Small intestine (tissue), 7 donors: ENCODE data around the gene KRT2. TPM values are rescaled to one million over a fixed set of nuclear protein-coding genes. Genes with fewer than 3 reads are reported as not detected.

Experiments
- DNase-seq, 2 donors: peaks; one replicate each; pipeline versions ENCODE4 v3.0.0 to v3.0.0-alpha.2; 2013
- FAIRE-seq: peaks from 2 replicates; lab custom pipeline; 2012; peaks lifted over from hg19 to GRCh38; lab: Jason Lieb, UNC
- H3K27ac ChIP-seq, 3 donors: one replicate each; pipeline ENCODE4 v1.5.1; 2013; ENCODE audit warnings: low read length in 2 of 3, mild to moderate bottlenecking in 2 of 3, control low read depth in 1 of 3, inconsistent platforms in 1 of 3, low read depth in 1 of 3, moderate library complexity in 1 of 3
- H3K27me3 ChIP-seq, 3 donors: one replicate each; pipeline ENCODE4 v1.6.1; 2013; ENCODE audit warnings: low read length in 3 of 3, inconsistent platforms in 1 of 3; ENCODE audit not compliant: control insufficient read depth in 3 of 3, insufficient read depth in 3 of 3
- H3K36me3 ChIP-seq, 3 donors: one replicate each; pipeline ENCODE4 v1.6.1; 2013; ENCODE audit warnings: low read length in 3 of 3, inconsistent platforms in 1 of 3, low read depth in 1 of 3, mild to moderate bottlenecking in 1 of 3, moderate library complexity in 1 of 3; ENCODE audit not compliant: control insufficient read depth in 3 of 3, insufficient read depth in 2 of 3
- H3K4me1 ChIP-seq, 3 donors: one replicate each; pipeline ENCODE4 v1.6.1; 2013; ENCODE audit warnings: low read length in 2 of 3, inconsistent platforms in 1 of 3, low read depth in 1 of 3, mild to moderate bottlenecking in 1 of 3, moderate library complexity in 1 of 3; ENCODE audit not compliant: control insufficient read depth in 3 of 3, insufficient read depth in 2 of 3
- H3K4me3 ChIP-seq, 3 donors: one replicate each; pipeline ENCODE4 v1.5.1; 2013; ENCODE audit warnings: low read length in 3 of 3, control low read depth in 1 of 3, inconsistent platforms in 1 of 3, low read depth in 1 of 3, mild to moderate bottlenecking in 1 of 3, moderate library complexity in 1 of 3
- H3K9me3 ChIP-seq, 2 donors: one replicate each; pipeline ENCODE4 v1.6.1; 2013; ENCODE audit warnings: low read depth in 1 of 2, low read length in 1 of 2; ENCODE audit not compliant: control insufficient read depth in 2 of 2, insufficient read depth in 1 of 2
- WGBS, 3 donors: extraction: QIAGEN DNeasy Blood & Tissue Kit; methylation state at CpG; one replicate each; pipeline ENCODE4 v1.1.7; 2013; 5-methylcytosine and 5-hydroxymethylcytosine counted together
- polyA plus RNA-seq, 4 donors: library from polyadenylated mRNA; stranded (reverse) in 3 of 4; unstranded in 1 of 4; fragments of 200-250 nt in 3 of 4; fragments of 120-200 nt in 1 of 4; gene quantifications; one replicate each; pipeline versions ENCODE4 v1.2.1 to v1.2.3, GENCODE V29; 2013
- donor health status: healthy with polysubstance abuse.
- donor health status: control.
- donor health status: control.
- donor health status: Bipolar disorder and iron deficiency.
- donor health status: healthy.

The KRT2 gene
- polyA plus RNA-seq, 4 donors: 1.1 to 2.2 (median 1.1) TPM; not detected in 1

DNA sequence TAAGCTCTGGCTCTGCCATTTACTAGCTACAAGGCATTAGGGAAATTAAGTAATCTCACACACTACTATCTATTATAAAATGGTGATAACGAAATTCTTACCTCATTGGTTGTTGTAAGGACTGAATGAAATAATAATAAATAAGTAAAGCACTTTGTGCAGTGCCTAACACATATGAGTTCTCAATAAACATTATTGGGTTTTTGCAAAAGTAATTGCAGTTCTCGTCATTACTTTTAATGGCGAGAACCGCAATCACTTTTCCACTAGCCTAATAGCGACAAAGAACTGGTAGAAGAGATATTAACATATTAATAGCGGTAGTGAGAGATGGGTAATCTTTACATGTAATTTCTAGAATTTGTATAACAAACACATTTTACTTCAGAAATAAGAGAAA lies 42.1 kb upstream of the KRT2 start:
- peaks cover 0 to 2% (median 0%) of the 10 kb centered on the region in 3 donors for H3K4me1 ChIP-seq
- peaks cover 0 to 52% (median 10%) of the 10 kb centered on the region in 3 donors for H3K27me3 ChIP-seq
- H3K9me3 ChIP-seq: no peaks in the 10 kb centered on the region
- no peaks in the 10 kb centered on the region for H3K36me3 ChIP-seq
- 76 to 84% (median 84%) methylated on average over 6 of the region's 6 CpGs for WGBS, 3 donors
- no peak overlapping the region for H3K27ac ChIP-seq
- FAIRE-seq (no peak), DNase-seq (no peak)
- H3K4me3 ChIP-seq: no peak overlapping the region

GRCh38 chr12:52693261-52693660 lies 41.2 kb upstream of the KRT2 start:
- Histone ChIP-seq H3K27me3 (peaks cover 0 to 58% (median 12%) of the 10 kb centered on the region in 3 donors), H3K36me3 (no peaks in the 10 kb centered on the region), H3K27ac (no peak overlapping the region), H3K9me3 (no peaks in the 10 kb centered on the region), H3K4me1 (no peaks in the 10 kb centered on the region), H3K4me3 (no peak overlapping the region)
- WGBS, 3 donors: 68 to 72% (median 72%) methylated on average over 5 of the region's 5 CpGs
- FAIRE-seq (no peak), DNase-seq (no peak)

DNA sequence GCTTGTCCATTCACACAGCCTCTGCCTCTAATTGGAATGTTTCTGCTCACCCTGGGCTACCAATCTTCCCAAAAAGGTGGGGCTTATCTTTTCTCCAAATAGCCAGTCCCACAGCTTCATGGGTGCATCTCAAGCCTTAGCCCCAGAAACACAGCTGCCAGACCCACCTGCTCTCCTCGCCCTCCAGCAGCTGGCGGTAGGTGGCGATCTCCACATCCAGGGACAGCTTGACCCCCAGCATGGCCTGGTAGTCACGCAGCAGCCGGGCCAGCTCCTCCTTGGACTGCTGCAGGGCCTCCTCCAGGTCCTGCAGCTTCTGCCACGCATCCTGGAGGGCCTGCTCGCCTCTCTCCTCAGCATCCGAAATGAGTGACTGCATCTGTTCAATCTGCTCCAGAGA lies 40.2 kb upstream of the KRT2 start:
- Histone ChIP-seq H3K27me3 (peaks cover 0 to 62% (median 15%) of the 10 kb centered on the region in 3 donors), H3K4me1 (peaks cover 0 to 2% (median 0%) of the 10 kb centered on the region in 3 donors), H3K36me3 (no peaks in the 10 kb centered on the region), H3K27ac (no peak overlapping the region), H3K9me3 (no peaks in the 10 kb centered on the region), H3K4me3 (no peak overlapping the region)
- 70 to 88% (median 86%) methylated on average over 8 of the region's 8 CpGs for WGBS, 3 donors
- DNase-seq (no peak), FAIRE-seq (no peak)

GRCh38 chr12:52691841-52692150 lies 39.8 kb upstream of the KRT2 start:
- peaks cover 0 to 62% (median 15%) of the 10 kb centered on the region in 3 donors for H3K27me3 ChIP-seq
- no peak for FAIRE-seq
- WGBS, 3 donors: 56 to 71% (median 60%) methylated on average over 2 of the region's 2 CpGs
- no peaks in the 10 kb centered on the region for H3K9me3 ChIP-seq
- no peak for DNase-seq
- no peak overlapping the region for H3K27ac ChIP-seq
- H3K4me3 ChIP-seq: no peak overlapping the region
- H3K36me3 ChIP-seq: no peaks in the 10 kb centered on the region
- peaks cover 0 to 2% (median 0%) of the 10 kb centered on the region in 3 donors for H3K4me1 ChIP-seq

- Histone ChIP-seq H3K4me3 (peak overlapping the region in 1 of 3 donors; percentile 30), H3K4me1 (peaks cover 0 to 2% (median 0%) of the 10 kb centered on the region in 3 donors), H3K9me3 (no peaks in the 10 kb centered on the region), H3K27ac (no peak overlapping the region), H3K36me3 (no peaks in the 10 kb centered on the region), H3K27me3 (peaks cover 0 to 60% (median 15%) of the 10 kb centered on the region in 3 donors)
- FAIRE-seq (no peak), DNase-seq (peak in 1 of 2 donors; percentile 39)
- 2 to 3% (median 3%) methylated on average over 33 to 45 of the region's 45 CpGs for WGBS, 3 donors
Measured at GRCh38 chr12:52691076-52691840, 39.2 kb upstream of the KRT2 start.

DNA sequence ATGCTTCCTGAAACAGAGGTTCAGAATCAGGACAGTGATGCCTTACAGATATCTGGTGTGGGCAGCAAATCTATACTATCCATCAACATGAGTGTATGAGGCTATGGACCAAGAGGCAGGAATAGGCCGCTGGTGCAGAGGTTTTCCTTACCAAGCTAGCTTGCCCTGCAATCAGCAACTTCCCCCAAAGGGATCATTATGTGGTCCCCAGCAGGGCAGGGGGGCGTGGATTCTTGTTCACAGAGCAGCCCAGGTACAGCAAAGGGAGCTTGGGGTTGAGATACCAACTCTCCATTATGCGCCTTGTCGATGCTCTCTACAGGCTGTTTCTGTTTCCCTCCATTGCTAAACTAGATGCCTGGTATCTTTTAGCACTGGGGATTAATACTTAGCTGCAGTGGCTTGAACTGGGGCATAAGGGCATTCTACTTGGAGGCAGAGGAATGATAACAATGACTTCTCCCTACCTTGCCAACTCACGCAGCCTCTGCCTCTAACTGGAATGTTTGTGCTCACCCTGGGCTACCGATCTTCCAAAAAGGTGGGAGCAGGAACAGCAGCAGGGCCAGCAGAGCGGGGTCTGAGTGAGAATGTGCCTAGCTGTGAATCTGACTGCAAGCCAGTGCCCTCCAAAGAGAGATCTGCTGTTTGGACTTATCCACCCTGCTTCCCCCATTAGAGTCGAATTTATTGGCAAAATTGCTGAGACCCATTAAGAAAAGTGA lies 38.5 kb upstream of the KRT2 start:
- FAIRE-seq (no peak), DNase-seq (no peak)
- Histone ChIP-seq H3K27me3 (peaks cover 0 to 54% (median 15%) of the 10 kb centered on the region in 3 donors), H3K27ac (no peak overlapping the region), H3K9me3 (no peaks in the 10 kb centered on the region), H3K36me3 (no peaks in the 10 kb centered on the region), H3K4me1 (peaks cover 0 to 2% (median 0%) of the 10 kb centered on the region in 3 donors), H3K4me3 (no peak overlapping the region)
- 61 to 68% (median 64%) methylated on average over 8 of the region's 8 CpGs for WGBS, 3 donors

GRCh38 chr12:52689936-52690335 lies 37.9 kb upstream of the KRT2 start:
- H3K4me1 ChIP-seq: peaks cover 0 to 2% (median 0%) of the 10 kb centered on the region in 3 donors
- H3K36me3 ChIP-seq: no peaks in the 10 kb centered on the region
- H3K27ac ChIP-seq: no peak overlapping the region
- no peak for DNase-seq
- H3K4me3 ChIP-seq: no peak overlapping the region
- peaks cover 0 to 48% (median 15%) of the 10 kb centered on the region in 3 donors for H3K27me3 ChIP-seq
- WGBS, 3 donors: 60 to 72% (median 61%) methylated on average over 1 of the region's 1 CpG
- no peaks in the 10 kb centered on the region for H3K9me3 ChIP-seq
- FAIRE-seq: no peak

- H3K27me3 ChIP-seq: peaks cover 0 to 50% (median 15%) of the 10 kb centered on the region in 3 donors
- no peak for FAIRE-seq
Measured at GRCh38 chr12:52689239-52689638, 37.2 kb upstream of the KRT2 start.

More at GRCh38 chr12:52689239-52689638, 37.2 kb upstream of the KRT2 start:
- no peak for DNase-seq
- no peak overlapping the region for H3K4me3 ChIP-seq
- peaks cover 0 to 2% (median 0%) of the 10 kb centered on the region in 3 donors for H3K4me1 ChIP-seq
- H3K36me3 ChIP-seq: no peaks in the 10 kb centered on the region
- no peak overlapping the region for H3K27ac ChIP-seq
- H3K9me3 ChIP-seq: no peaks in the 10 kb centered on the region
